K562 (cell line): Measurements from ENCODE around the gene GINS3.
A peak's percentile ranks its signal among the peaks of the same experiment; 100 is the strongest.

Experiments used
- CBX5 ChIP-seq: IDR thresholded peaks from 2 replicates; pipeline ENCODE4 v1.6.1; 2014; ENCODE audit warnings: low read depth, borderline replicate concordance
- CEBPB ChIP-seq: fragments of 450-650 bp; IDR thresholded peaks from 2 replicates; pipeline ENCODE4 v1.6.1; 2016; ENCODE audit warnings: missing genetic modification characterization, missing compliant biosample characterization
- CTCF ChIP-seq, 3 experiments: IDR thresholded peaks in 2 of 3; conservative IDR thresholded peaks in 1 of 3; 2 replicates each; pipeline ENCODE4 v1.5.1; 2011 to 2012; ENCODE audit warnings: low read length in 3 of 3, mild to moderate bottlenecking in 3 of 3, control low read depth in 2 of 3, improper control_type of control experiment in 1 of 3, inconsistent platforms in 1 of 3, low read depth in 1 of 3, mixed read lengths in 1 of 3, moderate library complexity in 1 of 3; ENCODE audit not compliant: insufficient read depth in 2 of 3
- EZH2 ChIP-seq: IDR thresholded peaks from 2 replicates; pipeline ENCODE4 v1.6.1; 2012; ENCODE audit warnings: low read depth, mild to moderate bottlenecking, inconsistent platforms, low read length, borderline replicate concordance
- HINFP ChIP-seq: fragments of 450-650 bp; conservative IDR thresholded peaks from 2 replicates; pipeline ENCODE4 v1.6.1; 2016; ENCODE audit warnings: missing genetic modification characterization, low read depth, mild to moderate bottlenecking, control low read depth, missing compliant biosample characterization
- MTA2 ChIP-seq: fragments of 450-650 bp; IDR thresholded peaks from 2 replicates; pipeline ENCODE4 v1.6.1; 2016; ENCODE audit warnings: low read depth
- MXD1 ChIP-seq: fragments of 250-450 bp; sonication (Bioruptor Pico); IDR thresholded peaks from 2 replicates; pipeline ENCODE4 v1.8.0; 2021; ENCODE audit warnings: borderline replicate concordance, mild to moderate bottlenecking, moderate library complexity; ENCODE audit not compliant: poor library complexity, severe bottlenecking
- POLR2A ChIP-seq: fragments of 450-650 bp; conservative IDR thresholded peaks from 2 replicates; pipeline ENCODE4 v1.6.1; 2016
- SP1 ChIP-seq: sonication (generic); formaldehyde crosslinking; IDR thresholded peaks from 2 replicates; pipeline ENCODE4 v1.8.1; 2022; ENCODE audit warnings: mild to moderate bottlenecking, missing genetic modification reagents
- SRF ChIP-seq, 2 experiments: fragments of 250-450, 450-650 bp in 1 of 2; sonication (Bioruptor Pico) in 1 of 2; sonication (generic) in 1 of 2; formaldehyde crosslinking; IDR thresholded peaks; 2 replicates each; pipeline versions ENCODE4 v1.5.0 to v1.5.1; 2020 to 2022; ENCODE audit warnings: mild to moderate bottlenecking in 1 of 2, missing genetic modification reagents in 1 of 2
- THRB ChIP-seq: fragments of 450-650 bp; formaldehyde crosslinking; conservative IDR thresholded peaks from 2 replicates; pipeline ENCODE4 v1.4.0; 2022; ENCODE audit warnings: mild to moderate bottlenecking, missing genetic modification characterization
- ZBTB34 ChIP-seq: fragments of 250-450 bp; sonication (Bioruptor Pico); IDR thresholded peaks from 2 replicates; pipeline ENCODE4 v1.8.0; 2021; ENCODE audit warnings: mild to moderate bottlenecking, moderate library complexity
- ZNF143 ChIP-seq: sonication (generic); formaldehyde crosslinking; IDR thresholded peaks from 2 replicates; pipeline ENCODE4 v1.9.0; 2022; ENCODE audit warnings: mild to moderate bottlenecking, missing genetic modification reagents

GRCh38 chr16:58360041-58360634 lies 32.1 kb upstream of the GINS3 start:
- TF ChIP-seq POLR2A = no peak
- TF ChIP-seq EZH2 = no peak
- no peak for TF ChIP-seq ZBTB34 (CRISPR knock-in tag)
- TF ChIP-seq THRB (CRISPR knock-in tag) = no peak
- TF ChIP-seq HINFP (tag) = no peak
- no peak for TF ChIP-seq CEBPB (tag)
- TF ChIP-seq MXD1 = no peak
- TF ChIP-seq CBX5 = peak; percentile 94
- no peak for TF ChIP-seq ZNF143 (CRISPR knock-in tag)
- TF ChIP-seq CTCF (IDR thresholded peaks at IDR 0.05 in 2 of 3, conservative IDR thresholded peaks at IDR 0.05 in 1 of 3; ENCODE audit: insufficient read depth in 2 of 3, low read depth in 1 of 3, low read length in 3 of 3) = no peak
- TF ChIP-seq SP1 (CRISPR knock-in tag) = no peak
- peak; percentile 74 for TF ChIP-seq MTA2
- TF ChIP-seq SRF (CRISPR knock-in tag; IDR thresholded peaks at IDR 0.05) = no peak
